HepG2 (cell line): Measurements from ENCODE around the gene PFDN1. TPM values are rescaled to one million over a fixed set of nuclear protein-coding genes. Genes with fewer than 3 reads are reported as not detected.
A peak's percentile ranks its signal among the peaks of the same experiment; 100 is the strongest.

ENCODE experiments used
- ATAC-seq: fragments of 200-7000 bp; cut with Tn5 transposase; 3 replicates; pipeline ENCODE4 v1.9.1; 2020; ENCODE audit warnings: mild to moderate bottlenecking, moderate library complexity
- BruUV-seq: library from RNA; stranded (reverse); fragments of 400-500 nt; replicated peaks from 2 replicates; lab custom pipeline; 2021; lab: Mats Ljungman, UMichigan
- CTCF ChIA-PET: fragments of 300-600 bp; formaldehyde crosslinking; extraction: SDS; loops from one replicate; lab custom pipeline; 2021; ENCODE audit warnings: low total read pairs, inconsistent platforms, low intra/inter-chr PET ratio; lab: Yijun Ruan, JAX
- POLR2A ChIA-PET: fragments of 350-600 bp; sonication (Branson Sonifier 250); formaldehyde crosslinking; loops from one replicate; lab custom pipeline; 2020; ENCODE audit warnings: antibody characterized with exemption, inconsistent platforms; lab: Yijun Ruan, JAX
- DNase-seq: peaks from one replicate; pipeline ENCODE4 v3.0.0-alpha.2; 2015; ENCODE audit warnings: low spot score
- FAIRE-seq: peaks from 3 replicates; lab custom pipeline; 2011; peaks lifted over from hg19 to GRCh38; lab: Jason Lieb, UNC
- H2AFZ ChIP-seq: one replicate; pipeline ENCODE4 v1.6.1; 2011; ENCODE audit warnings: low read length, inconsistent platforms
- H3K27ac ChIP-seq: fragments of 300-600 bp; 3 replicates; pipeline ENCODE4 v1.8.0; 2011; ENCODE audit warnings: mixed run types, mild to moderate bottlenecking, mixed read lengths, low read length, inconsistent platforms; ENCODE audit not compliant: insufficient read depth; ENCODE audit errors: extremely low read length
- H3K27me3 ChIP-seq, 2 experiments: fragments of 200-600 bp in 1 of 2; 2 replicates in 1 of 2; 3 replicates in 1 of 2; pipeline versions ENCODE4 v1.6.0 to v1.8.0; 2011; ENCODE audit warnings: low read length in 2 of 2, mild to moderate bottlenecking in 2 of 2, moderate library complexity in 2 of 2, inconsistent platforms in 1 of 2; ENCODE audit not compliant: insufficient read depth in 2 of 2, control insufficient read depth in 1 of 2
- H3K36me3 ChIP-seq, 2 experiments: fragments of 200-600 bp in 1 of 2; replicated peaks in 1 of 2; 2 replicates in 1 of 2; 3 replicates in 1 of 2; pipeline versions ENCODE4 v1.5.1 to v1.8.0; 2011; ENCODE audit warnings: low read length in 2 of 2, inconsistent platforms in 1 of 2; ENCODE audit not compliant: insufficient read depth in 2 of 2, control insufficient read depth in 1 of 2
- H3K4me1 ChIP-seq: 2 replicates; pipeline ENCODE4 v1.5.1; 2012; ENCODE audit warnings: low read length, inconsistent platforms; ENCODE audit not compliant: insufficient read depth
- H3K4me2 ChIP-seq: 2 replicates; pipeline ENCODE4 v1.6.0; 2011; ENCODE audit warnings: low read depth, low read length, inconsistent platforms
- H3K4me3 ChIP-seq, 3 experiments: fragments of 200-600 bp in 1 of 3; sonication (generic), shearing (Covaris generic) in 1 of 3; replicated peaks in 1 of 3; 2 replicates each; pipeline ENCODE4 v1.5.1; 2011 to 2016; ENCODE audit warnings: low read length in 3 of 3, inconsistent platforms in 2 of 3, low read depth in 2 of 3, mild to moderate bottlenecking in 2 of 3, control low read depth in 1 of 3, mixed read lengths in 1 of 3; ENCODE audit not compliant: insufficient read depth in 1 of 3
- H3K79me2 ChIP-seq: one replicate; pipeline ENCODE4 v1.6.1; 2011; ENCODE audit warnings: low read length, inconsistent platforms; ENCODE audit not compliant: insufficient read depth
- H3K9ac ChIP-seq: 2 replicates; pipeline ENCODE4 v1.6.0; 2011; ENCODE audit warnings: mild to moderate bottlenecking, low read depth, low read length, inconsistent platforms; ENCODE audit not compliant: insufficient read depth
- H3K9me3 ChIP-seq: 2 replicates; pipeline ENCODE4 v1.5.1; 2012; ENCODE audit warnings: mild to moderate bottlenecking, low read length
- H4K20me1 ChIP-seq: 2 replicates; pipeline ENCODE4 v1.6.0; 2011; ENCODE audit warnings: inconsistent platforms, mild to moderate bottlenecking, low read length, moderate library complexity; ENCODE audit not compliant: insufficient read depth
- CAMTA2 ChIP-seq: sonication (generic); formaldehyde crosslinking; IDR thresholded peaks from 2 replicates; pipeline ENCODE4 v1.4.0; 2020; ENCODE audit warnings: mild to moderate bottlenecking, missing genetic modification reagents, borderline replicate concordance
- HOXD1 ChIP-seq: sonication (generic); formaldehyde crosslinking; IDR thresholded peaks from 2 replicates; pipeline ENCODE4 v1.5.0; 2020; ENCODE audit warnings: missing genetic modification reagents
- KDM5B ChIP-seq: sonication (generic); formaldehyde crosslinking; IDR thresholded peaks from 2 replicates; pipeline ENCODE4 v1.4.0; 2020; ENCODE audit warnings: missing genetic modification reagents, mild to moderate bottlenecking, borderline replicate concordance
- MAFF ChIP-seq: IDR thresholded peaks from 2 replicates; pipeline ENCODE4 v1.6.1; 2011; ENCODE audit warnings: low read depth, low read length, improper control_type of control experiment
- MTA1 ChIP-seq: sonication (generic); formaldehyde crosslinking; IDR thresholded peaks from 2 replicates; pipeline ENCODE4 v1.4.0; 2020; ENCODE audit warnings: missing genetic modification reagents, mild to moderate bottlenecking, borderline replicate concordance
- POLR2A ChIP-seq, 2 experiments: IDR thresholded peaks; 2 replicates each; pipeline ENCODE4 v1.6.1; 2011; ENCODE audit warnings: low read depth in 2 of 2, low read length in 2 of 2, mild to moderate bottlenecking in 1 of 2, moderate library complexity in 1 of 2; ENCODE audit not compliant: insufficient read depth in 1 of 2
- SMAD3 ChIP-seq: sonication (generic); formaldehyde crosslinking; IDR thresholded peaks from 2 replicates; pipeline ENCODE4 v1.4.0; 2020; ENCODE audit warnings: missing genetic modification reagents
- TBP ChIP-seq: sonication (generic); formaldehyde crosslinking; IDR thresholded peaks from 2 replicates; pipeline ENCODE4 v1.5.0; 2020; ENCODE audit warnings: missing genetic modification reagents
- TOE1 ChIP-seq: sonication (generic); formaldehyde crosslinking; IDR thresholded peaks from 2 replicates; pipeline ENCODE4 v1.4.0; 2020; ENCODE audit warnings: mild to moderate bottlenecking, missing genetic modification reagents
- YEATS2 ChIP-seq: sonication (generic); formaldehyde crosslinking; IDR thresholded peaks from 2 replicates; pipeline ENCODE4 v1.4.0; 2020; ENCODE audit warnings: missing genetic modification reagents, borderline replicate concordance
- ZBTB1 ChIP-seq: sonication (generic); formaldehyde crosslinking; IDR thresholded peaks from 2 replicates; pipeline ENCODE4 v1.4.0; 2020; ENCODE audit warnings: missing genetic modification reagents, borderline replicate concordance
- ZFX ChIP-seq: sonication (generic); formaldehyde crosslinking; IDR thresholded peaks from 2 replicates; pipeline ENCODE4 v1.4.0; 2020; ENCODE audit warnings: mild to moderate bottlenecking, low read depth, missing genetic modification reagents, moderate library complexity
- ZNF142 ChIP-seq: sonication (generic); formaldehyde crosslinking; IDR thresholded peaks from 2 replicates; pipeline ENCODE4 v1.4.0; 2020; ENCODE audit warnings: missing genetic modification reagents
- ZNF619 ChIP-seq: sonication (generic); formaldehyde crosslinking; IDR thresholded peaks from 2 replicates; pipeline ENCODE4 v1.4.0; 2020; ENCODE audit warnings: mild to moderate bottlenecking, missing genetic modification reagents
- WGBS: methylation state at CpG from one replicate; pipeline ENCODE4 v1.1.6; 2017; ENCODE audit warnings: low lambda C conversion rate; 5-methylcytosine and 5-hydroxymethylcytosine counted together
- in situ Hi-C: cut with HindIII; loops from 2 replicates; pipeline ENCODE4 v1.10.0; 2017; ENCODE audit warnings: low pct_unique_long_range_greater_than_20kb; ENCODE audit not compliant: extremely low pct_ligation_motif_present
- intact Hi-C: fragments of 100-400 bp; cut with micrococcal nuclease; formaldehyde crosslinking; loops from one replicate; pipeline ENCODE4 v1.10.0; 2022; ENCODE audit not compliant: unreplicated experiment
- polyA plus RNA-seq, 8 experiments: library from polyadenylated mRNA; depleted of rRNA in 3 of 8; stranded (reverse) in 7 of 8; unstranded in 1 of 8; fragments of >200 nt; fragmentation: Illumina TruSeq in 4 of 8; extraction: Trizol in 4 of 8; gene quantifications; 2 replicates each; pipeline versions ENCODE4 v1.2.1 to v1.2.3, GENCODE V29; 2011 to 2016; ENCODE audit warnings: low read depth in 4 of 8, missing spikeins in 1 of 8, mixed read lengths in 1 of 8; ENCODE audit not compliant: insufficient read depth in 1 of 8
- total RNA-seq, 5 experiments: library from RNA; depleted of rRNA; stranded (reverse); fragments of >200 nt; fragmentation: Illumina TruSeq; extraction: Trizol; gene quantifications; 2 replicates each; pipeline ENCODE4 v1.2.3, GENCODE V29; 2016; ENCODE audit warnings: low read depth in 1 of 5
- TF ChIP-seq, protein P1 (sequence below): sonication (generic); formaldehyde crosslinking; IDR thresholded peaks from 2 replicates; pipeline ENCODE4 v1.4.0; 2020; ENCODE audit warnings: missing genetic modification reagents, borderline replicate concordance

PFDN1 gene
- total and polyA plus RNA-seq, 2 of the 13 experiments (the other 11 are each of a cell fraction or from before 2014, with no cell fraction given) = 67.2 to 70.8 TPM

DNA sequence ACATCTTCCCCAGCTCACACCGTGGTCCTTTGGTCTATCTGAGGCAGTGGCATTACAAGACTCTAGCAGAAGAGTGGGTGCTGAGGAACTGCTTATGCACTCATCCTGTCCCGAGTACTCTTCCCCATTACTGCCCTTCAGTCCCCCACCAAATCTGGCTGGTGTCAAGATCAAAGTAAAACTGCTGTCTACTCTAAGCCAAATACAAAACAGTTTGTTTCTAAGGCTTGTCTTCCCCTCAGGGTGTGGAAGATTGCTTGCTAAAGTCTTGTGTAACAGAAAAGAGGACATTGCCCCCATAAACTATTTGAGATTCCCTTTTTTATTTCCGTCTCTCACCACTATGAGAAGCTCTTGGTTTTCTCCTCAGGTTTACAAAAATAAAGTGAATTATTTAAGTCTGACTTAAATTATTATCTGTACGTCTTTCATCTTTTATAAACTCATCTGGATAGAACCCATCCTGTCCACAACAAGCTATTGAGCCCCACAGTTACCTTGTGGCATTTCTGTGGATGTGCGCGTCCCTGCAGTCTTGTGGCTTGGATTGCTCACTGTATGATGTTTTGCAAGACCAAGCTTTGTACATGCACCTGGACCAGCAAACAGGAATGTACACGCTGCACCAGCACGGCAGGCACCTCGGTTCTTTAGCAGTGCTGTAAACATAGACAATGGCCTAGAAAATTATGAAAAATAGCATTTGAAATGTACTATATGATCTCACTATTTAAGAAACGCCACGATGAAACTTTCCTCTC lies 66.9 kb downstream of the PFDN1 start:
- Histone ChIP-seq H3K9me3 (no peaks in the 10 kb centered on the region), H3K36me3 (no peaks in the 10 kb centered on the region; a peak in 1 of 5 replicates), H3K27ac (peak overlapping the region; percentile 19), H3K27me3 (no peaks in the 10 kb centered on the region), H3K4me3 (no peak overlapping the region), H3K9ac (no peak overlapping the region), H2AFZ (no peak overlapping the region), H3K79me2 (peaks cover 3% of the 10 kb centered on the region), H3K4me1 (peaks cover 46% of the 10 kb centered on the region), H3K4me2 (0 out of 2 replicates have a peak overlapping the region, but pooled peaks have one; percentile 20), H4K20me1 (no peaks in the 10 kb centered on the region)
- ChIA-PET POLR2A (no interaction called here), CTCF (no interaction called here)
- intact Hi-C loops (no loop called here), in situ Hi-C loops (no loop called here)
- DNase-seq (peak; percentile 48), ATAC-seq (peak; percentile 52), FAIRE-seq (peak; percentile 71)
- no TSS peak for BruUV-seq
- WGBS = 32% methylated on average over 11 of the region's 11 CpGs
- TF ChIP-seq ZBTB1 (CRISPR knock-in tag) = no peak
- TF ChIP-seq, protein P1, sequence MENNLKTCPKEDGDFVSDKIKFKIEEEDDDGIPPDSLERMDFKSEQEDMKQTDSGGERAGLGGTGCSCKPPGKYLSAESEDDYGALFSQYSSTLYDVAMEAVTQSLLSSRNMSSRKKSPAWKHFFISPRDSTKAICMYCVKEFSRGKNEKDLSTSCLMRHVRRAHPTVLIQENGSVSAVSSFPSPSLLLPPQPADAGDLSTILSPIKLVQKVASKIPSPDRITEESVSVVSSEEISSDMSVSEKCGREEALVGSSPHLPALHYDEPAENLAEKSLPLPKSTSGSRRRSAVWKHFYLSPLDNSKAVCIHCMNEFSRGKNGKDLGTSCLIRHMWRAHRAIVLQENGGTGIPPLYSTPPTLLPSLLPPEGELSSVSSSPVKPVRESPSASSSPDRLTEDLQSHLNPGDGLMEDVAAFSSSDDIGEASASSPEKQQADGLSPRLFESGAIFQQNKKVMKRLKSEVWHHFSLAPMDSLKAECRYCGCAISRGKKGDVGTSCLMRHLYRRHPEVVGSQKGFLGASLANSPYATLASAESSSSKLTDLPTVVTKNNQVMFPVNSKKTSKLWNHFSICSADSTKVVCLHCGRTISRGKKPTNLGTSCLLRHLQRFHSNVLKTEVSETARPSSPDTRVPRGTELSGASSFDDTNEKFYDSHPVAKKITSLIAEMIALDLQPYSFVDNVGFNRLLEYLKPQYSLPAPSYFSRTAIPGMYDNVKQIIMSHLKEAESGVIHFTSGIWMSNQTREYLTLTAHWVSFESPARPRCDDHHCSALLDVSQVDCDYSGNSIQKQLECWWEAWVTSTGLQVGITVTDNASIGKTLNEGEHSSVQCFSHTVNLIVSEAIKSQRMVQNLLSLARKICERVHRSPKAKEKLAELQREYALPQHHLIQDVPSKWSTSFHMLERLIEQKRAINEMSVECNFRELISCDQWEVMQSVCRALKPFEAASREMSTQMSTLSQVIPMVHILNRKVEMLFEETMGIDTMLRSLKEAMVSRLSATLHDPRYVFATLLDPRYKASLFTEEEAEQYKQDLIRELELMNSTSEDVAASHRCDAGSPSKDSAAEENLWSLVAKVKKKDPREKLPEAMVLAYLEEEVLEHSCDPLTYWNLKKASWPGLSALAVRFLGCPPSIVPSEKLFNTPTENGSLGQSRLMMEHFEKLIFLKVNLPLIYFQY (CRISPR knock-in tag) = no peak
- TF ChIP-seq ZNF619 (CRISPR knock-in tag) = no peak
- no peak for TF ChIP-seq KDM5B
- TF ChIP-seq HOXD1 (CRISPR knock-in tag) = no peak
- TF ChIP-seq ZFX (CRISPR knock-in tag) = no peak
- TF ChIP-seq MTA1 (CRISPR knock-in tag) = no peak
- no peak for TF ChIP-seq YEATS2 (CRISPR knock-in tag)
- no peak for TF ChIP-seq TOE1 (CRISPR knock-in tag)
- TF ChIP-seq TBP (CRISPR knock-in tag) = no peak
- no peak for TF ChIP-seq ZNF142
- no peak for TF ChIP-seq POLR2A (IDR thresholded peaks at IDR 0.05; ENCODE audit: insufficient read depth in 1 of 2, low read depth in 2 of 2, low read length in 2 of 2)
- no peak for TF ChIP-seq MAFF
- TF ChIP-seq SMAD3 (CRISPR knock-in tag) = no peak
- TF ChIP-seq CAMTA2 = no peak
